ENCODE results near the gene THTPA.

The THTPA gene

GRCh38 chr14:23537351-23538049 lies 18.6 kb upstream of the THTPA start:
- no peak for DNase-seq (ENCODE audit: low read depth)
- TF ChIP-seq MYC (IDR thresholded peaks at IDR 0.05; ENCODE audit: low read depth, low read length), result no peak
- TF ChIP-seq, protein P1, sequence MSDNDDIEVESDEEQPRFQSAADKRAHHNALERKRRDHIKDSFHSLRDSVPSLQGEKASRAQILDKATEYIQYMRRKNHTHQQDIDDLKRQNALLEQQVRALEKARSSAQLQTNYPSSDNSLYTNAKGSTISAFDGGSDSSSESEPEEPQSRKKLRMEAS (IDR thresholded peaks at IDR 0.05; ENCODE audit: low read depth, low read length), result no peak
- no peak overlapping the region for H3K4me3 ChIP-seq (ENCODE audit: low read depth, low read length)

DNA sequence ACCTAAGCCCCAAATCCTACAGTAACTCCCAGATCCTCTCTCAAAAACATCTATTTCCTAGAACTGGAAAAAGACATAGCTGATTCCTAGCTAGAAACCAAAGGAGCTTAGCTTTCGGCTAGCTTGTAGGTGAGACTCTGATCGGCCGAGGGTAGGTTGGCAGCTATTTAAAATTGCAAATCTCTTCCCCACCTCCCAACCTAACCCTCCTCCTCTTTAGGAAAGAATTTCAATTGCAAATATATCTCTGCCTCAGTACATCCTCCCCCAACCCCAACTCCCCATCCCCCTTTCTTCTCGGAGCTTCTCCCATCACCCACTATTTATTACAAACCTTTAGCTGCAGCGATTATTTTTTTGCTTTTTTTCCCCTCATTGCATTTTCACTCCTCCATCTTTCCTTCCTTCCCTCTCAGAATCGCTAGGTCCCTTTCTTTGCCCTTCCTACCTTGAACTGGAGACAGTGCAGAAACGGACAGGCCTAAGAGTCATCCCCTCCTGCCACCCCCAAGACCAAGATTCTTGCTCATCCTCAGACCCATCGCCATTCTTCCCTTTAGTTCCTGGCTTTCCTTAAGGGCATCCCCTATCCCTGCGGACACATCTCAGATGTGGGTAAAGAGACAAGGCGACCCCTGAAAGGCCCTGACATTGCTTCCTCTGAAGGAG lies 17.9 kb upstream of the THTPA start:
- H3K4me3 ChIP-seq (ENCODE audit: low read depth, low read length), result no peak overlapping the region
- DNase-seq (ENCODE audit: low read depth), result no peak
- TF ChIP-seq, protein P1 (IDR thresholded peaks at IDR 0.05; ENCODE audit: low read depth, low read length), result no peak
- TF ChIP-seq POLR2A (IDR thresholded peaks at IDR 0.05; ENCODE audit: extremely low read depth, insufficient read length) (no peak), MYC (IDR thresholded peaks at IDR 0.05; ENCODE audit: low read depth, low read length) (no peak)
- TF ChIP-seq, protein P2, sequence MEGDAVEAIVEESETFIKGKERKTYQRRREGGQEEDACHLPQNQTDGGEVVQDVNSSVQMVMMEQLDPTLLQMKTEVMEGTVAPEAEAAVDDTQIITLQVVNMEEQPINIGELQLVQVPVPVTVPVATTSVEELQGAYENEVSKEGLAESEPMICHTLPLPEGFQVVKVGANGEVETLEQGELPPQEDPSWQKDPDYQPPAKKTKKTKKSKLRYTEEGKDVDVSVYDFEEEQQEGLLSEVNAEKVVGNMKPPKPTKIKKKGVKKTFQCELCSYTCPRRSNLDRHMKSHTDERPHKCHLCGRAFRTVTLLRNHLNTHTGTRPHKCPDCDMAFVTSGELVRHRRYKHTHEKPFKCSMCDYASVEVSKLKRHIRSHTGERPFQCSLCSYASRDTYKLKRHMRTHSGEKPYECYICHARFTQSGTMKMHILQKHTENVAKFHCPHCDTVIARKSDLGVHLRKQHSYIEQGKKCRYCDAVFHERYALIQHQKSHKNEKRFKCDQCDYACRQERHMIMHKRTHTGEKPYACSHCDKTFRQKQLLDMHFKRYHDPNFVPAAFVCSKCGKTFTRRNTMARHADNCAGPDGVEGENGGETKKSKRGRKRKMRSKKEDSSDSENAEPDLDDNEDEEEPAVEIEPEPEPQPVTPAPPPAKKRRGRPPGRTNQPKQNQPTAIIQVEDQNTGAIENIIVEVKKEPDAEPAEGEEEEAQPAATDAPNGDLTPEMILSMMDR (IDR thresholded peaks at IDR 0.05; ENCODE audit: low read depth, low read length), result no peak

GRCh38 chr14:23538785-23539184 lies 17.3 kb upstream of the THTPA start:
- H3K4me3 ChIP-seq (ENCODE audit: low read depth, low read length), result no peak overlapping the region
- no peak for TF ChIP-seq POLR2A (IDR thresholded peaks at IDR 0.05; ENCODE audit: extremely low read depth, insufficient read length)
- no peak for DNase-seq (ENCODE audit: low read depth)

GRCh38 chr14:23539248-23540140 lies 16.6 kb upstream of the THTPA start:
- DNase-seq (ENCODE audit: low read depth), result peak; percentile 50
- H3K4me3 ChIP-seq (ENCODE audit: low read depth, low read length), result no peak overlapping the region
- TF ChIP-seq, protein P1 (IDR thresholded peaks at IDR 0.05; ENCODE audit: low read depth, low read length), result no peak
- TF ChIP-seq, protein P2 (IDR thresholded peaks at IDR 0.05; ENCODE audit: low read depth, low read length), result peak; percentile 83

DNA sequence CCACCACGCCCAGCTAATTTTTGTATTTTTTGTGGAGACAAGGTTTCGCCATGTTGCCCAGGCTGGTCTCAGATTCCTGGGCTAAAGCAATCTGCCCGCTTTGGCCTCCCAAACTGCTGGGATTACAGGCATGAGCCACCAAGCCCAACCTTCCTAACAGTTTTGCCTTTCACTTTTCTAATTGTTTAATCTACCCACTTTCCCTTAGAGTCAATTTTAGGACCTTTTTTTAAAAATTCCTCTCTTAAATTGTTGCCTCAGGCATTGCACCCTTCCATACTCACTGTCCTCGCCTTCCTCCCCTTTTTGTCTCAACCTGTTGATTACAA lies 16.0 kb upstream of the THTPA start:
- no peak overlapping the region for H3K4me3 ChIP-seq (ENCODE audit: low read depth, low read length)
- TF ChIP-seq, protein P1 (IDR thresholded peaks at IDR 0.05; ENCODE audit: low read depth, low read length), result no peak
- TF ChIP-seq, protein P2 (IDR thresholded peaks at IDR 0.05; ENCODE audit: low read depth, low read length), result no peak
- TF ChIP-seq POLR2A (IDR thresholded peaks at IDR 0.05; ENCODE audit: extremely low read depth, insufficient read length) (no peak), MYC (IDR thresholded peaks at IDR 0.05; ENCODE audit: low read depth, low read length) (no peak)
- DNase-seq (ENCODE audit: low read depth), result no peak

- no peak for DNase-seq (ENCODE audit: low read depth)
- H3K4me3 ChIP-seq (ENCODE audit: low read depth, low read length), result no peak overlapping the region
- TF ChIP-seq POLR2A (IDR thresholded peaks at IDR 0.05; ENCODE audit: extremely low read depth, insufficient read length), result no peak
- TF ChIP-seq, protein P1 (IDR thresholded peaks at IDR 0.05; ENCODE audit: low read depth, low read length), result no peak
- TF ChIP-seq, protein P2 (IDR thresholded peaks at IDR 0.05; ENCODE audit: low read depth, low read length), result no peak
- TF ChIP-seq MYC (IDR thresholded peaks at IDR 0.05; ENCODE audit: low read depth, low read length), result no peak
These were observed 13.8 kb upstream of the THTPA start for GRCh38 chr14:23542261-23542660.

Measured in NB4 (cell line).